ENCODE data around the gene HEPHL1.
"Not testable (repeated sequence)": the region's sequence is repeated elsewhere in the genome, so short reads cannot be mapped to it uniquely, and the experiment has no call there.

DNA sequence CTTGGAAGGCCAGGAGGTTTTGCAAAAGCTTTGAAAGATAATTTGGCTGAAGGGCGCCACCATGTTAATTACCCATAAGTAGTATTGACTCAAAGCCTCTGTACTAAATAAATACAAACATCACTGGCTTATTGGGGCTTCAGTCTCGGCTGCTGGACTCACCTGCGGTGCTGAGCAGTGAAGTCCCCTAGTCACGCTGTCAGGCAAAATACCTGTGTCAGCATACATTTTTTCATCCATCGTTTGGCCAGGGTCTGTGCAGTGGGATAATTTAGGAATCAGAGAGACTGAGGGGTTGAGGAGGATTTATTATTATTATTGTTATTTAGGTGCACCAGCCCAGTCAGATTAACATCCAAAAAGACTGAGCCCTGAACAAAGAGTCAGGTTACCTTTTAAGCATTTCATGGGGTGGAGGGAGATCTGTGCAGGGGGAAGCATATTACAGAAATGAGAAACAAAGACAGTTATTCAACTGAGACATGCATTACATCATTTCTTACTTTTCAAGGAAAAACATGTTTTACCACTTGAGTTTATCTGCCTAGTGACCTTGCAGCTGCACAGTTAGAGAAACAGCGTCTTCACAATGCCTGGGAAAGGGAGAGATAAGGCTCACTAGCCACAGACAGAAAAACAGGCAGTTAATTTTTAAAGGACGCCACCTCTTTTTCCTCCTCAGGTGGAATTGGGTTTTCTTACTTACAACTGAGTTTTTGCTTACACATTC, 47.7 kb upstream of the HEPHL1 start:
- TF ChIP-seq, protein P1, sequence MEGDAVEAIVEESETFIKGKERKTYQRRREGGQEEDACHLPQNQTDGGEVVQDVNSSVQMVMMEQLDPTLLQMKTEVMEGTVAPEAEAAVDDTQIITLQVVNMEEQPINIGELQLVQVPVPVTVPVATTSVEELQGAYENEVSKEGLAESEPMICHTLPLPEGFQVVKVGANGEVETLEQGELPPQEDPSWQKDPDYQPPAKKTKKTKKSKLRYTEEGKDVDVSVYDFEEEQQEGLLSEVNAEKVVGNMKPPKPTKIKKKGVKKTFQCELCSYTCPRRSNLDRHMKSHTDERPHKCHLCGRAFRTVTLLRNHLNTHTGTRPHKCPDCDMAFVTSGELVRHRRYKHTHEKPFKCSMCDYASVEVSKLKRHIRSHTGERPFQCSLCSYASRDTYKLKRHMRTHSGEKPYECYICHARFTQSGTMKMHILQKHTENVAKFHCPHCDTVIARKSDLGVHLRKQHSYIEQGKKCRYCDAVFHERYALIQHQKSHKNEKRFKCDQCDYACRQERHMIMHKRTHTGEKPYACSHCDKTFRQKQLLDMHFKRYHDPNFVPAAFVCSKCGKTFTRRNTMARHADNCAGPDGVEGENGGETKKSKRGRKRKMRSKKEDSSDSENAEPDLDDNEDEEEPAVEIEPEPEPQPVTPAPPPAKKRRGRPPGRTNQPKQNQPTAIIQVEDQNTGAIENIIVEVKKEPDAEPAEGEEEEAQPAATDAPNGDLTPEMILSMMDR (IDR thresholded peaks at IDR 0.05): not testable (repeated sequence)
- not testable (repeated sequence) for TF ChIP-seq POLR2A, POLR2AphosphoS5 (IDR thresholded peaks at IDR 0.05)

All from breast epithelium (tissue), 3 donors.